Measurements from ENCODE around the gene ZFAND3. TPM values are rescaled to one million over a fixed set of nuclear protein-coding genes. Genes with fewer than 3 reads are reported as not detected.

ZFAND3 gene
- total and polyA plus RNA-seq, 12 donors = 21.4 to 163 (median 46.3) TPM

DNA sequence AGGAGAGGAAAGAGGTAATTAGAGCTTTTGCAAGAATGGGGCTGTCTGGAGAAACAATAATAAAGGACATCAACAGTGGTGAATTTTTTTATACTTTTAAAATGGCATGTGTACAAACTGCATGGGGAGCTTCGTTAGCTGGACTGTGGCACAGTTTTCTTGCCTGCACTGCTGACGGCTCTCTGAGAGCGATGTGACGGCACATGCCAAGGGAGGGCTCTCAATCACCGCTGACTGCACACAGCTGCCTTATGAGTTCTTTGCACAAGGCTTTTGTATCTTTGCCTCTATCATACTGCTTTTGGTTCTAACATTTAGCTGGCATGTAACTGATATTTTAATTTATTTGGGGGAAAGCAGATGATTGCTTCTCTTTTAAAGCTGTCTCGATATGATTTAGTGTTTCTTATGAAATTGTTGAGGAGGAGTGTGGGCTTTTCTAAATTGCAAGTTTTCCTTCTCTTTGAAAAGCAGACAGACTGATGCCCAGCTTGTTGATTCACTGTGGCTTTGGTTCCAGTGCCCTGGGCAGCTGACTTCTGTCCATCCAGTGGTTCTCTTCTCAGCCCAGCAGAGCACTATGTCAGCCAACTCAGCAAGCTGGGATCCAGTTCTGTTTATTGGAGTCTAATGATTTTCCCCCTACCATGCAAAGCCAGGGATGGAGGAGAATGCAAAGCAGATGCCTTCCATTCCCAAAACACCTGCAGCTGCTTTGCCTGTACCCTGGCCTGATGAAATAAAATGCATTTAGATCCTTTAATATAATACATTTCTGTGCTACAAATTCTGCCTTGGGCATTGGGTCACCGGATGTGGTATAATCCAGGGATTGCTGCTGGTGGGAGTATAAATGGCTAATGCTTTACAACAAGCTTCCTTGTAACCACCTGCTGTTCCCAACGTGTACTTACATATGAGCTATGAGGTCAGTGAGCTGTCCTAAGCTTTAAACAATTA lies 323.9 kb downstream of the ZFAND3 start:
- 59 to 87% (median 84%) methylated on average over 8 of the region's 8 CpGs for WGBS, 4 donors
- intact Hi-C loops (cut with DNase I) = no loop called here
- no peaks in the 10 kb centered on the region for H3K9me3 ChIP-seq (replicated peaks in 1 of 3)
- no peak for DNase-seq
- no peaks in the 10 kb centered on the region for H3K36me3 ChIP-seq (replicated peaks in 1 of 2)
- H3K27me3 ChIP-seq = no peaks in the 10 kb centered on the region
- no peaks in the 10 kb centered on the region for H3K4me1 ChIP-seq (replicated peaks in 1 of 2)
- H3K27ac ChIP-seq = no peak overlapping the region
- TF ChIP-seq, protein P1, sequence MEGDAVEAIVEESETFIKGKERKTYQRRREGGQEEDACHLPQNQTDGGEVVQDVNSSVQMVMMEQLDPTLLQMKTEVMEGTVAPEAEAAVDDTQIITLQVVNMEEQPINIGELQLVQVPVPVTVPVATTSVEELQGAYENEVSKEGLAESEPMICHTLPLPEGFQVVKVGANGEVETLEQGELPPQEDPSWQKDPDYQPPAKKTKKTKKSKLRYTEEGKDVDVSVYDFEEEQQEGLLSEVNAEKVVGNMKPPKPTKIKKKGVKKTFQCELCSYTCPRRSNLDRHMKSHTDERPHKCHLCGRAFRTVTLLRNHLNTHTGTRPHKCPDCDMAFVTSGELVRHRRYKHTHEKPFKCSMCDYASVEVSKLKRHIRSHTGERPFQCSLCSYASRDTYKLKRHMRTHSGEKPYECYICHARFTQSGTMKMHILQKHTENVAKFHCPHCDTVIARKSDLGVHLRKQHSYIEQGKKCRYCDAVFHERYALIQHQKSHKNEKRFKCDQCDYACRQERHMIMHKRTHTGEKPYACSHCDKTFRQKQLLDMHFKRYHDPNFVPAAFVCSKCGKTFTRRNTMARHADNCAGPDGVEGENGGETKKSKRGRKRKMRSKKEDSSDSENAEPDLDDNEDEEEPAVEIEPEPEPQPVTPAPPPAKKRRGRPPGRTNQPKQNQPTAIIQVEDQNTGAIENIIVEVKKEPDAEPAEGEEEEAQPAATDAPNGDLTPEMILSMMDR (IDR thresholded peaks at IDR 0.05) = no peak
- TF ChIP-seq POLR2A (IDR thresholded peaks at IDR 0.05) = no peak
- no peak overlapping the region for H3K4me3 ChIP-seq

DNA sequence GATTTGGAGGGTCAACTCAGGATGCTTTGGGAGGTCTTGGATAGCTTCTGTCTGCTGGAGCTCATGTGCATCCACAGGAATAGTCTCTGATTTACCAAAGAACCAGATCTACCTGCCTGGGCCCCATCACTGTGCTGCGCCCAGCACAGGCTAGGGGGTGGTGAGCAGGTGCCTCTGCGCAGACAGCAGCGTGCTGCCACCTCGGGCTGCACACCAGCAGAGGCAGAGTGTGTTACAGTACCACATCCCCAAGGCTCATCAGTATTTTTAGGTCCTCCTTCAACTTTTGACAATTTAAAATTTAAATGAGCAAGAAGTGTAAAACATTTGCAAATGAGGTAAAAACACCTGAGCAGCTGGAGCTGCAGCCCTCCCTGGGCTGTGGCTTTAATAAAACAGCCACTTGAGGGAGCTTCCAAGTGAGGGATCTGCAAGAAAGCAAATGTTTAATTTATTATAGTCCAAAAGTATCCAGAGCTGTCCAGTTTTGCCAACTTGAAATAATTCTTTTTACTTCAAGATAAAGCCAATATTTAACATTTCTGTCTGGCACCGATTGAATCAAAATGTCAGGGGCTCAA lies 324.9 kb downstream of the ZFAND3 start:
- DNase-seq = no peak
- WGBS, 4 donors = 89 to 94% (median 92%) methylated on average over 5 of the region's 5 CpGs
- intact Hi-C loops (cut with DNase I) = no loop called here
- no peaks in the 10 kb centered on the region for H3K27me3 ChIP-seq
- no peaks in the 10 kb centered on the region for H3K9me3 ChIP-seq (replicated peaks in 1 of 3)
- H3K4me1 ChIP-seq (replicated peaks in 1 of 2) = no peaks in the 10 kb centered on the region
- H3K4me3 ChIP-seq = no peak overlapping the region
- H3K36me3 ChIP-seq (replicated peaks in 1 of 2) = no peaks in the 10 kb centered on the region
- TF ChIP-seq, protein P1 (IDR thresholded peaks at IDR 0.05) = no peak
- TF ChIP-seq POLR2A (IDR thresholded peaks at IDR 0.05) = no peak
- no peak overlapping the region for H3K27ac ChIP-seq

DNA sequence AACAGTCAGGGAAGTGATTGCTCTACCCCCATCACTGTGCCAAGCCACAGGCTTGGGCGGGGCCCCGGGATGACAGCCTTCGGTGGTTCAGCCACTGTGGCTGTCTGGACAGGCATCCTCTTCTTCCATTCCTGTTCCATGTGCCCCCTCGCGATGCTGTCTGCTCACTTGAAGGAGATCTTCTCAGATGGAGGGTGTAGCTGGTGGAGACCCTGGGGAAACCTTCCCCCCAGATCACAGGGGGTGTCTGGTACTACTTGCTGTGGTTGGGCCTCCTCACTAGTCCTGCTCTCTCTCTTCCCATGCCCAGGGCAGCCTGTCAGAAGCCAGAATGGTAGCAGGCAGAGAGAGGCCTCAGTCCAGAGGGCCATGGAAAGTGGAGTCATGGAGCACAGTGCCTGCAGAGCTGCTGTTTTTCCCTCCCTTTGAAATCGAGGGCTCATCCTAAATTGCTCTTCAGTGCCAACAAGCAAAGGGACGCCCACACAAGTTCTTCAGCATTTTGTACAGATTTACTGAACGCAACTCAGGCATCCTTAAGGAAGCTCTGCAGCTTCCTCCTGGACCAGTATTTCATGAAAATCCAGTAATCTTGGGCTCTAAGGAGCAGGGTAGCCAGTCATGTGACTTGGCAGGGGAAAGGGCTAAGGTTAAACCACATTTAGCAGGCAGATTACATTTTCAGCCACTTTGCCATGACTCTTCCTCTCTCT lies 326.6 kb downstream of the ZFAND3 start:
- no peaks in the 10 kb centered on the region for H3K4me1 ChIP-seq (replicated peaks in 1 of 2)
- H3K27me3 ChIP-seq = no peaks in the 10 kb centered on the region
- H3K4me3 ChIP-seq = no peak overlapping the region
- 88 to 96% (median 93%) methylated on average over 8 of the region's 8 CpGs for WGBS, 4 donors
- TF ChIP-seq, protein P1 (IDR thresholded peaks at IDR 0.05) = no peak
- TF ChIP-seq POLR2A (IDR thresholded peaks at IDR 0.05) = no peak
- H3K27ac ChIP-seq = no peak overlapping the region
- H3K9me3 ChIP-seq (replicated peaks in 1 of 3) = no peaks in the 10 kb centered on the region
- H3K36me3 ChIP-seq (replicated peaks in 1 of 2) = no peaks in the 10 kb centered on the region
- intact Hi-C loops (cut with DNase I) = no loop called here
- no peak for DNase-seq

- intact Hi-C loops (cut with DNase I) = no loop called here
- Histone ChIP-seq H3K4me1 (replicated peaks in 1 of 2) (no peaks in the 10 kb centered on the region), H3K9me3 (replicated peaks in 1 of 3) (no peaks in the 10 kb centered on the region), H3K4me3 (no peak overlapping the region), H3K36me3 (replicated peaks in 1 of 2) (no peaks in the 10 kb centered on the region), H3K27ac (no peak overlapping the region), H3K27me3 (no peaks in the 10 kb centered on the region)
- no peak for DNase-seq
- TF ChIP-seq, protein P1 (IDR thresholded peaks at IDR 0.05) = no peak
- no peak for TF ChIP-seq POLR2A (IDR thresholded peaks at IDR 0.05)
- WGBS, 4 donors = 84 to 94% (median 91%) methylated on average over 1 of the region's 1 CpG
Observed at GRCh38 chr6:38146734-38147027, 327.2 kb downstream of the ZFAND3 start.

All from adrenal gland (tissue), 12 donors.